BLaER1 treated with 17β-estradiol and CSF1 and Interleukin-3, amounts not matched to agents 10 nM and 100 nM (cell line): ENCODE results near the gene ALG11.

Source experiments
- H3K27ac ChIP-seq, 11 experiments: shearing (Covaris generic); formaldehyde crosslinking; 2 replicates each; pipeline ENCODE4 v1.8.1; 2022
- H3K27me3 ChIP-seq, 11 experiments: shearing (Covaris generic); formaldehyde crosslinking; 2 replicates each; pipeline ENCODE4 v1.8.1; 2022
- H3K36me3 ChIP-seq, 11 experiments: shearing (Covaris generic); formaldehyde crosslinking; 2 replicates each; pipeline ENCODE4 v1.8.1; 2022
- H3K4me1 ChIP-seq, 10 experiments: shearing (Covaris generic); formaldehyde crosslinking; 2 replicates each; pipeline ENCODE4 v1.8.1; 2022
- H3K4me2 ChIP-seq, 11 experiments: shearing (Covaris generic); formaldehyde crosslinking; 2 replicates each; pipeline ENCODE4 v1.8.1; 2022
- H3K4me3 ChIP-seq, 10 experiments: shearing (Covaris generic); formaldehyde crosslinking; 2 replicates each; pipeline ENCODE4 v1.8.1; 2022
- H3K9ac ChIP-seq, 11 experiments: shearing (Covaris generic); formaldehyde crosslinking; 2 replicates each; pipeline ENCODE4 v1.8.1; 2022
- H3K9me3 ChIP-seq, 11 experiments: shearing (Covaris generic); formaldehyde crosslinking; replicated peaks in 1 of 11; 2 replicates each; pipeline ENCODE4 v1.8.1; 2022
- H4K20me1 ChIP-seq, 11 experiments: shearing (Covaris generic); formaldehyde crosslinking; 2 replicates each; pipeline ENCODE4 v1.8.1; 2022
- Cebpa-rat ChIP-seq, 11 experiments: shearing (Covaris generic); IDR thresholded peaks; 2 replicates each; pipeline ENCODE4 v1.8.1; 2022

The ALG11 gene

GRCh38 chr13:51996641-51997040, 15.6 kb upstream of the ALG11 start:
- Histone ChIP-seq H3K9ac (no peak overlapping the region), H3K27ac (no peak overlapping the region), H3K27me3 (no peaks in the 10 kb centered on the region), H3K9me3 (no peaks in the 10 kb centered on the region), H4K20me1 (no peaks in the 10 kb centered on the region), H3K36me3 (no peaks in the 10 kb centered on the region), H3K4me3 (no peak overlapping the region), H3K4me1 (no peaks in the 10 kb centered on the region), H3K4me2 (no peak overlapping the region)
- TF ChIP-seq Cebpa-rat (IDR thresholded peaks at IDR 0.05): no peak

GRCh38 chr13:51997186-51997585, 15.0 kb upstream of the ALG11 start:
- H3K4me1 ChIP-seq: no peaks in the 10 kb centered on the region
- H3K4me3 ChIP-seq: no peak overlapping the region
- no peaks in the 10 kb centered on the region for H3K36me3 ChIP-seq
- H3K27me3 ChIP-seq: no peaks in the 10 kb centered on the region
- H4K20me1 ChIP-seq: no peaks in the 10 kb centered on the region
- no peak overlapping the region for H3K4me2 ChIP-seq
- TF ChIP-seq Cebpa-rat (IDR thresholded peaks at IDR 0.05): no peak
- H3K9ac ChIP-seq: no peak overlapping the region
- no peak overlapping the region for H3K27ac ChIP-seq
- H3K9me3 ChIP-seq: no peaks in the 10 kb centered on the region

DNA sequence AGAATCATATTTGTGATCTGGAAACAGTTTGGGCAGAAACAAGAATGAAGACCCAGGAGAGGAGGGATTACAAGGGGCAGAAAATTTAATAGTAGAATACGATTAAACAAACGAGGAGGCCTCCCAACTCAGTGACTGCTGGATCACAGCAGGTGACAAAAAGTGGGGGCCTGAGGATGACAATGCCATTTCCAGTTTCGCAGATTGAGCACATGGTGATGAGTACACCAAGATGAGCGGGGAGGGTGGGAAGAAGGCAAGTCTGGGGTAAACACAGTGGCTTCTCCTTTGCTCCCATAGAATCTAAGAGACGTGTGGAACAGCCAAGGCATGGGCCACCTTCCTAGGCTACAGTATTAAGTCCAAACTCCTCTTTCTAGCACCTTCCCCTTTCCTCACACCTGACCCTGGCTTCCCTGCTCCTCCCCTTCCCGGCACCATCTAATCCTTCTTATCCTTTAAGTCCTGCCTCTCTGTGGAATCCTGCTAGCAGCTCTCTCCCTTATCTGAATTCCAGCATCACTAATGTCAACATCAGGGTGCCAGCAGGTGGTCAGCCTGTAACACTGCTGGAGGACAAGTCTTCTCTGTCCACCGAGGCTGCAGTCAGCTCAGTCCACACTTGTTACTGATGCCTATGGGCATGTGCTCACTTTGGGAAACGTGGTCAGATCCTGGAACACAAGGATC, 14.4 kb upstream of the ALG11 start:
- no peak overlapping the region for H3K4me3 ChIP-seq
- TF ChIP-seq Cebpa-rat (IDR thresholded peaks at IDR 0.05): no peak
- no peaks in the 10 kb centered on the region for H4K20me1 ChIP-seq
- no peak overlapping the region for H3K27ac ChIP-seq
- H3K27me3 ChIP-seq: no peaks in the 10 kb centered on the region
- H3K9ac ChIP-seq: no peak overlapping the region
- no peaks in the 10 kb centered on the region for H3K4me1 ChIP-seq
- H3K9me3 ChIP-seq: no peaks in the 10 kb centered on the region
- H3K4me2 ChIP-seq: no peak overlapping the region
- H3K36me3 ChIP-seq: no peaks in the 10 kb centered on the region

DNA sequence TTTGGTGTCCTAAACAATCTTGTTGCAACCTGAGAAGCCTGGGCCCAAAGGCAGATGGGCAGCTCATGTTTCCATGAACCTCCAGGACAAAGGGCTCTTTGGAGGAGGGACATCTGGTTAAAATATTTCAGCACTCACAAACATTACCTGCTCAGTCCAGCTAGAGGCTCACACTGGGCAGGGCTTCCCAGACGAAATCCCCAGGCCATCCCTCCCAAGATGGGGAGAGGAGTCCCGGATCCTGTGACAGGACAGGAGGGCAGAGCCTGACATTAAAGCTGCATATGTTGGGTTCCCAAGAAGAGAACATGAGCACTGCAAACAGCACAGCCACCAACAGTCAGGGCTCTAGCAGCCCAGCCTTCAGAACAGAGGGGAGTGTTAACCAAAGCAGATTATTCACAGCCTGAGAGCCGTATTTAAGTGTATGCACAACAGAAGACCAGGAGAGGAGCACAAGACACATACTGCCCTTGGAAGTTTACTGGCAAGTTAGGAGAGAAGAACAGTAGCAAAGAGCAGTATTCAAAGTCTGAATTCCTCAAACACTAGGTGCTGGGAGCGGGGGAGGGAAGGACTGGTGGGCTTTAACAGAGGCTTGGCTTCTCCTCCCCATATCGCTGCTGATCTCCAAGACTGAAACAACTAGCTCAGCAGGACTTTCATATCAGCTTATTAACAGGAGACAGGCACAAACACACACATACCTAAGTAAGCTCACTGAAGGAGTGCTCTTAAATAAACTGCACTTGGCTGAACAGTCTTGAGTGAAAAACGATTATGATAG, 13.3 kb upstream of the ALG11 start:
- H3K4me3 ChIP-seq: no peak overlapping the region
- no peak overlapping the region for H3K9ac ChIP-seq

DNA sequence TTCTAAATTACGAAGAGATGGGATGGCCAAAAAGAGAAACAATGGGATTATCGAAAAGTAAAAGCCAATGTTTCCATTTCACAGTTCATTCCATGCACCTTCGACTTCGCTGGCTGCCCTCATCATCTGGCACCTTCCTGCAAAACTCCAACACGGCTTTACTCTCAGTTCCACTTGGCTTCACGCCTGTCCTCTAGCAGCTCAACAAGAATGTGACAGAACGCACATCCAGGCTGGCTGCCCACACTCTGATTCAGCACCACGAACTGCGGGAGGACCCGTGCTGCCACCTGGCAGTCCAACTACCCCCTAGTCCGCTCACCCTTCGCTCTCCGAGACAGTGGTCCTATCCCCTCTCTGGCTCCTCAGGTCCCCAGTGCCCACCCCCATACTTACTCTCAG, 12.7 kb upstream of the ALG11 start:
- H3K27me3 ChIP-seq: no peaks in the 10 kb centered on the region
- no peak overlapping the region for H3K4me2 ChIP-seq
- no peaks in the 10 kb centered on the region for H3K4me1 ChIP-seq
- no peak overlapping the region for H3K27ac ChIP-seq
- H4K20me1 ChIP-seq: no peaks in the 10 kb centered on the region
- H3K4me3 ChIP-seq: no peak overlapping the region
- no peaks in the 10 kb centered on the region for H3K9me3 ChIP-seq
- no peak for TF ChIP-seq Cebpa-rat (IDR thresholded peaks at IDR 0.05)
- no peaks in the 10 kb centered on the region for H3K36me3 ChIP-seq
- no peak overlapping the region for H3K9ac ChIP-seq

More for the DNA sequence above, 13.3 kb upstream of the ALG11 start:
- Histone ChIP-seq H4K20me1 (no peaks in the 10 kb centered on the region), H3K27ac (no peak overlapping the region), H3K27me3 (no peaks in the 10 kb centered on the region), H3K9me3 (no peaks in the 10 kb centered on the region), H3K36me3 (no peaks in the 10 kb centered on the region), H3K4me2 (no peak overlapping the region), H3K4me1 (no peaks in the 10 kb centered on the region)
- TF ChIP-seq Cebpa-rat (IDR thresholded peaks at IDR 0.05): no peak

DNA sequence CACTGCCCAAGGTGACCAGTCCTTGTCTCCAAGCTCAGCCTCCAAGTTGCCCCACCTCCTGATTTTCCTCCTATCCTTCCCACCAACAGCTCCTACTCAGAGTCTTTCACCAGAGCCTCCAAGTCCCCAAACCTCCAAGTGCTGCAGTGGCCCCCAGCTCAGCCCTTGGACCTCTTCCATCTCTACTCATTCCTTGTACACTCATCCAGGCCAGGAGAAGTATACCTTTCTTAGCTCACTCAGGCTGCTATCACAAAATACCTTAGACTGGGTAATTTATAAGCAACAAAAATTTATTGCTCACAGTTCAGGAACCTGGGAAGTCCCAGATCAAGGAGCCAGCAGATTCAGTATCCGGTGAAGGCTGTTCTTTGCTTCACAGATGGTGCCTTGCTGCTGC, 12.3 kb upstream of the ALG11 start:
- no peaks in the 10 kb centered on the region for H3K27me3 ChIP-seq
- no peaks in the 10 kb centered on the region for H3K9me3 ChIP-seq
- no peaks in the 10 kb centered on the region for H4K20me1 ChIP-seq
- no peak overlapping the region for H3K4me3 ChIP-seq
- no peak overlapping the region for H3K27ac ChIP-seq
- no peak for TF ChIP-seq Cebpa-rat (IDR thresholded peaks at IDR 0.05)
- H3K9ac ChIP-seq: no peak overlapping the region
- no peaks in the 10 kb centered on the region for H3K4me1 ChIP-seq
- no peaks in the 10 kb centered on the region for H3K36me3 ChIP-seq
- no peak overlapping the region for H3K4me2 ChIP-seq

DNA sequence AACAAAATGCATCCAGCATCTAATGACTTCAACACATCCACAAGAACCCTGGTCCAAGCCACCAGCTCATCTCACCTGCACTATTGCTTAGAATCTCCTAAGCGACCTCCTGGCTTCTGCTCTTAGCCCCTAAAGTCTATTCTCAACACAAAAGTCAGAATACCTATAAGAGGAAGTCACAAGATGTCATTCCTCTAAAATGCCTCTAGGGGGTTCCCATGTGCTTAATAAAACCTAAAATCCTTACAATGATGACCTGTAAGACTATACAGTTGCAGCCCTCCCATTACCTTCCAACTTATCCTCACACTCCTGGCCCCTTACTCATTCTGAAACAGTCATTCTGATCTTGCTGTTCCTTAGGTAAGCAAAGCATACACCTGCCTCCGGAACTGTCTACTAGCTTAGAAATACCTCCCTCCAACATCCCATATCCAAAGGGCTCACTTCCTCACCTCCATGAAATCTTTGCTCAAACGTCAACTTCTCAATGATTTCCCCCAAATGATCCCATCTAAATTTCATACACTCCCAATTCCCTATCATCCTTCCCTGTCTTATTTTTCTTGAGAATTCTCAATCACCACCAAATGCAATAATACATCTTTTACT, 11.0 kb upstream of the ALG11 start:
- Histone ChIP-seq H3K9me3 (no peaks in the 10 kb centered on the region), H3K9ac (no peak overlapping the region), H3K4me3 (no peak overlapping the region), H3K36me3 (no peaks in the 10 kb centered on the region), H4K20me1 (no peaks in the 10 kb centered on the region), H3K27ac (no peak overlapping the region), H3K4me1 (no peaks in the 10 kb centered on the region), H3K27me3 (no peaks in the 10 kb centered on the region), H3K4me2 (no peak overlapping the region)
- no peak for TF ChIP-seq Cebpa-rat (IDR thresholded peaks at IDR 0.05)

DNA sequence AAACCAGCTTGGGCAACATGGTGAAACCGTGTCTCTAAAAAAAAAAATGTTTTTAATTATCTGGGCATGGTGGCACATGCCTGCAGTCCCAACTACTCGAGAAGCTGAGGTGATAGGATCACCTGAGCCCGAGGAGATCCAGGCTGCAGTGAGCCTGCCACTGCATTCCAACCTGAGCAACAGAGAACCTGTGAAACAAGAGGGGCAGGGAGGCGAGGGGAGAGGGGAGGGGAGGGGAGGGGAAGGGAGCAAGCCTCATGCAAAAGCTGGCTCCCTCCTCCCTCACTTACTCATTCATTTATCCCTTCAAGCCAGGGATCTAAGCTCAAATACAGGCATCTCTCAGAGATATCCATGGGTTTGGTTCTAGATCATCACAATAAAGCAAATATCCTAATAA, 9.8 kb upstream of the ALG11 start:
- Histone ChIP-seq H3K9ac (no peak overlapping the region), H3K4me1 (no peaks in the 10 kb centered on the region), H3K4me2 (no peak overlapping the region), H3K27ac (no peak overlapping the region), H3K4me3 (no peak overlapping the region), H3K27me3 (no peaks in the 10 kb centered on the region), H4K20me1 (no peaks in the 10 kb centered on the region), H3K36me3 (no peaks in the 10 kb centered on the region), H3K9me3 (no peaks in the 10 kb centered on the region)
- TF ChIP-seq Cebpa-rat (IDR thresholded peaks at IDR 0.05): no peak

DNA sequence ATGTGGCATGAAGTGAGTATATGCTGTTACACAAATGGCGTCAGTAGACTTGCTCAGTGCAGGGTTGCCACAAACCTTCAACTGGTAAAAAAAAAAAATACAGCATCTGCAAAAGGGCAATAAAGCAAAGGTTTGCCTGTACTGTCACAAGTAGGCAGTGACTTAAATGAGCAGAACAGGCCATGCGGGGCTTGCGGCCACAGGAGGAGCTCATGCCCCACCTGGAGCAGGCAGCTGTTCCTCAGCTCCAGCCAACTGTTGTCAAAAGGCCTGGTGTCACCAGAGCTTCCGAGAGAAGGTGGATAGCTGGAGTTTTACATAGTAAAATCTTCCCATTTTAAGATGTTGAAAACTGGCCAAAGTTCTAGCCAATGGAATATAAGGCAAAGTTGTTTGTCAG, 8.7 kb upstream of the ALG11 start:
- H3K27me3 ChIP-seq: peaks cover 0 to 7% (median 3%) of the 10 kb centered on the region in 11 experiments; a peak in 8 of 22 replicates
- no peaks in the 10 kb centered on the region for H3K4me1 ChIP-seq
- no peak for TF ChIP-seq Cebpa-rat (IDR thresholded peaks at IDR 0.05)
- H3K4me2 ChIP-seq: no peak overlapping the region
- no peaks in the 10 kb centered on the region for H4K20me1 ChIP-seq
- no peak overlapping the region for H3K9ac ChIP-seq
- H3K36me3 ChIP-seq: no peaks in the 10 kb centered on the region
- H3K4me3 ChIP-seq: no peak overlapping the region
- H3K27ac ChIP-seq: no peak overlapping the region
- H3K9me3 ChIP-seq: no peaks in the 10 kb centered on the region
